Measurements from ENCODE around the gene PIWIL4.

Gene PIWIL4

DNA sequence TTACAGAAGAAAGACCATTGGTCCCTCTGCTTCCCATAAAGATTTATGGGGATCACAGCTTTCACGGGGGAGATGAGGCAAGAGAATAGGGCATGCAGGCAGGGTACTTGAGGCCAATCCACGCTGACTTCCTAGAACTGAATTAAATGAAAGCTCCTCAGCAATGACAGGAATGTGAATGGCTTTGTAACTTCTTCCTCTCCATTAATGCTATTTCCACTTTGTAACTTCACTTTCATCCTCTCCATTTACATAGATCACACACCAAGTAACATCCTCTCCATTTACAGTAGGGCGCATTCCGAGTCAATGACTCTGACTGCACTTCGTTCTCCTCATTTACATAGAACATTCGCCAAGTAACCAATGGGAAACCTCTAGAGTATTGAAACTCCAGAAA lies 89.8 kb downstream of the PIWIL4 start:
- TF ChIP-seq, protein P1, sequence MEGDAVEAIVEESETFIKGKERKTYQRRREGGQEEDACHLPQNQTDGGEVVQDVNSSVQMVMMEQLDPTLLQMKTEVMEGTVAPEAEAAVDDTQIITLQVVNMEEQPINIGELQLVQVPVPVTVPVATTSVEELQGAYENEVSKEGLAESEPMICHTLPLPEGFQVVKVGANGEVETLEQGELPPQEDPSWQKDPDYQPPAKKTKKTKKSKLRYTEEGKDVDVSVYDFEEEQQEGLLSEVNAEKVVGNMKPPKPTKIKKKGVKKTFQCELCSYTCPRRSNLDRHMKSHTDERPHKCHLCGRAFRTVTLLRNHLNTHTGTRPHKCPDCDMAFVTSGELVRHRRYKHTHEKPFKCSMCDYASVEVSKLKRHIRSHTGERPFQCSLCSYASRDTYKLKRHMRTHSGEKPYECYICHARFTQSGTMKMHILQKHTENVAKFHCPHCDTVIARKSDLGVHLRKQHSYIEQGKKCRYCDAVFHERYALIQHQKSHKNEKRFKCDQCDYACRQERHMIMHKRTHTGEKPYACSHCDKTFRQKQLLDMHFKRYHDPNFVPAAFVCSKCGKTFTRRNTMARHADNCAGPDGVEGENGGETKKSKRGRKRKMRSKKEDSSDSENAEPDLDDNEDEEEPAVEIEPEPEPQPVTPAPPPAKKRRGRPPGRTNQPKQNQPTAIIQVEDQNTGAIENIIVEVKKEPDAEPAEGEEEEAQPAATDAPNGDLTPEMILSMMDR (IDR thresholded peaks at IDR 0.05; ENCODE audit: low read depth, low read length): no peak
- H3K4me3 ChIP-seq (replicated peaks in 1 of 2; ENCODE audit: low read depth in 2 of 2, low read length in 2 of 2): no peak overlapping the region
- DNase-seq (ENCODE audit: low read depth in 2 of 2): no peak

DNA sequence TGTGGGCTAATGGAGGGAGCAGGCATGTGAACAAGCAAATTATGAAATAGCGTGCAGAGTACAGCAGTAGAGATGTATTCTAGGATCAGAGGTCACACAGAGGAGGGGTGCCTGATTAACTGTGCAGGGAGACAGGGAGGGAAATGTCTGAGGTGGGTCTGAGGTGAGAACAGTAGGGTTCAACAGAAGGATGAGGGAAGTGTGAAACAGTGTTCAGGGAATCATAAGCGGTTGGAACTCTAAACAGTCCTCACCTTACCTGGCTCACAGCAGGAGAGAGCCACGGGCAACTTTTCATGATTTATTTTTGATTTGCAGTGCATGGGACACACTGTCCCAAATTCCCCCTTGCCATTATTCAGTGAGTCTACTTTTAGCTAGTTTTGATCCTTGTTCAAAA lies 90.5 kb downstream of the PIWIL4 start:
- H3K4me3 ChIP-seq (replicated peaks in 1 of 2; ENCODE audit: low read depth in 2 of 2, low read length in 2 of 2): no peak overlapping the region
- DNase-seq (ENCODE audit: low read depth in 2 of 2): no peak
- TF ChIP-seq, protein P1 (IDR thresholded peaks at IDR 0.05; ENCODE audit: low read depth, low read length): no peak

DNA sequence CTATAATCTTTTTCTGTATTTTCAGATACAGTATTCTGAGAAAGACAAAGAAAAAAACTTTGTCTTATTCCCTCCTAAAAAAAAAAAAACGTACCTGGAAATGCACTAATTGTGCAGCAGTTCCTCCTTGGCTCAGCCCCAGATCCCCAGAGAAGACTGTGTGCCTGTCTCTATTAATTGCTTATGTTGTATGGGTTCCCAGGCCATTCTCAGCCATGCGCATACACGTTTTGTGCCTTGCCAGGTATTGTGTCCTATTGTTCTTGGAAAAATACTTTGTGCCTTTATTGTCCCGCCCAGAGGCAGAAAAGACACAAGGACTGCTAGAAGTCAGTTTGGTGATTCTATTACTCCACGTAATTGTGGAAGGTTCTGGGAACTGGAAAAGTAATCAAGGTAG lies 91.2 kb downstream of the PIWIL4 start:
- TF ChIP-seq, protein P1 (IDR thresholded peaks at IDR 0.05; ENCODE audit: low read depth, low read length): no peak
- no peak overlapping the region for H3K4me3 ChIP-seq (replicated peaks in 1 of 2; ENCODE audit: low read depth in 2 of 2, low read length in 2 of 2)
- DNase-seq (ENCODE audit: low read depth in 2 of 2): no peak

DNA sequence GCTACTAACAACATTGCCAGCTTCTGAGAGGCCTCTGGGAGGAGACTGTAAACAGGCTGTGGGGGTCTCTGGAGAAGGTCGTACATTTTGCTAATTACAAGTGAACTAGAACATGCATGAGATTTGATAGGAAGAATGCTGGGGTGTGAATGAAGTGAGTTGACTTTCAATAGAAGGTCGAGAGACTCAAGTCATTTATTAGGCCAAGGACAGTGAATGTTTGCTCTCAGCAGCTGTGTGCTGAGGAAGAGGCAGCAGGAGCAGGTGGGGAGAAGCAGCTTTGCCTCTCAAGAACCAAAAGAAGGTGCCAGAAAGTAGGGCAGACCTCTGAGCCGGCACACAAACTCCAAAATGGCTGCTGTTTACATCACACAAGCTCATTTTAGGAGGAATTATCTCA lies 91.7 kb downstream of the PIWIL4 start:
- DNase-seq (ENCODE audit: low read depth in 2 of 2): no peak
- TF ChIP-seq, protein P1 (IDR thresholded peaks at IDR 0.05; ENCODE audit: low read depth, low read length): no peak
- no peak overlapping the region for H3K4me3 ChIP-seq (replicated peaks in 1 of 2; ENCODE audit: low read depth in 2 of 2, low read length in 2 of 2)

DNA sequence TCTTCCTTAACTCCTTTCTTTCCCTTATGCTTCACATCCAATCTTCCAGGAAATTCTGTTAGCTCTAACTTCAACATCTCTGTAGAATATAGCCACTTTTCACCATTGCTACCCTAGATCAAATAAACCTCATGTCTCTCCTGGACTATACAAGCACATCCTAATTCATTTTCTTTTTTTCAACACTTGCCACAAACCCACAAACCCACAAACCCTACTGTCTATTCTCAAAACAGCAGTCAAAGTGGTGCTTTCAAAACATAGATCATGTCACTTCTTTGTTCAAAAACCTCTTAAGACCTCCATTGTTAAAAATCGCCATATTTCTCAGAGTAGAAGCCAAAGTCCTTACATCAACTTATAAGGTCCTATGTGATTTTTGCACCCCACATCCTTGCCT lies 94.3 kb downstream of the PIWIL4 start:
- no peak for DNase-seq (ENCODE audit: low read depth in 2 of 2)
- no peak overlapping the region for H3K4me3 ChIP-seq (replicated peaks in 1 of 2; ENCODE audit: low read depth in 2 of 2, low read length in 2 of 2)

DNA sequence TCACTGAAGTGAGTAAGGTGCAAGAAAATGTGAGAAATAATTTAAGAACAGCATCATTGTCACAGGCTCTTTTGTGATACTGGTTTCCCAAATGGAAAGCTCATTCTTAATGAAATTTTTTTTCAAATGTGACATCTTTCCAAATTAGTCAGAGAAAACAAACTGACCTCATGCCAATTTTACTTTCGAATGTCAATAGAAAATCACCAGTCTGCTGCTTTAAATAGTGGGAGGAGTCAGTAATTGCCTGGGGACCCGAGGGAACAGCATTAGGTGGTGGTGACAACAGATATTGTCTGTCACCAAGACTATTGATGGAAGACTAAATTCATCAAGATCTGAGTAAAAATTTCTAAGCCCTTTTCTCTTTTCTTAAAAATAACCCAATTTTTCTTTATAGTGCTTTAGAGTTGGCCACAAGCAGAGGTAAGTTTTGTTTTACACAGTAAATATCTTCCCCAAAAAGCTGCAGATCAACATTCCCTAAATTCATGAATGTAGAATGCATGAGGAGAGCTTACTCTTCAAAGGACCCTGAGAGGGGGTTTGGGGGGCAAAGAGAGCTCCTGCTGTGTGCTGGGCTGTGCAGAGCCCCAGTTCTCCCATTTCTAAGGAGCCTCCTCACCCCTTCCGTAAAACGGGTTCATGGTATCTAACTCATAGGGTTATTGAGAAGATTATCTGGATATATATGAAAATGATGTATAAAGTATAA lies 95.1 kb downstream of the PIWIL4 start:
- TF ChIP-seq, protein P1 (IDR thresholded peaks at IDR 0.05; ENCODE audit: low read depth, low read length): no peak
- no peak overlapping the region for H3K4me3 ChIP-seq (replicated peaks in 1 of 2; ENCODE audit: low read depth in 2 of 2, low read length in 2 of 2)
- DNase-seq (ENCODE audit: low read depth in 2 of 2): no peak

More for the DNA sequence above, 94.3 kb downstream of the PIWIL4 start:
- TF ChIP-seq, protein P1 (IDR thresholded peaks at IDR 0.05; ENCODE audit: low read depth, low read length): no peak

Measured in cardiac fibroblast (primary cell).